SK-N-MC (cell line): Measurements from ENCODE around the gene WASL.

Experiments
- DNase-seq: peaks from one replicate; pipeline ENCODE4 v3.0.0-alpha.2; 2011; ENCODE audit warnings: low read depth, low spot score
- H3K27ac ChIP-seq: fragments of 200-600 bp; sonication (generic); 2 replicates; pipeline ENCODE4 v1.5.1; 2016; ENCODE audit warnings: mixed run types
- H3K36me3 ChIP-seq: fragments of 200-600 bp; sonication (generic); 2 replicates; pipeline ENCODE4 v1.6.1; 2017; ENCODE audit warnings: antibody characterized with exemption, low read length, mixed read lengths; ENCODE audit not compliant: insufficient read depth
- H3K4me3 ChIP-seq: fragments of 200-600 bp; sonication (generic); 2 replicates; pipeline ENCODE4 v1.5.1; 2016
- H3K9ac ChIP-seq: fragments of 200-600 bp; sonication (generic); 2 replicates; pipeline ENCODE4 v1.8.0; 2017; ENCODE audit warnings: mixed run types, mixed read lengths; ENCODE audit not compliant: insufficient read length
- H3K9me3 ChIP-seq: fragments of 200-600 bp; sonication (generic); 2 replicates; pipeline ENCODE4 v1.6.1; 2017; ENCODE audit warnings: low read depth, mild to moderate bottlenecking, antibody characterized with exemption, low read length, moderate library complexity, mixed read lengths
- EZH2 ChIP-seq: fragments of 200-600 bp; sonication (generic); IDR thresholded peaks from one replicate; pipeline ENCODE4 v1.6.1; 2017; ENCODE audit warnings: antibody characterized with exemption
- FOXP2 ChIP-seq: optimal IDR thresholded peaks from 2 replicates; pipeline ENCODE3; 2011; ENCODE audit warnings: mild to moderate bottlenecking, moderate library complexity; ENCODE audit not compliant: insufficient read depth; ENCODE audit errors: extremely low read length, control extremely low read depth
- POLR2AphosphoS5 ChIP-seq: IDR thresholded peaks from 2 replicates; pipeline ENCODE4 v1.6.1; 2012; ENCODE audit warnings: mild to moderate bottlenecking, low read depth, low read length, borderline replicate concordance

The WASL gene

DNA sequence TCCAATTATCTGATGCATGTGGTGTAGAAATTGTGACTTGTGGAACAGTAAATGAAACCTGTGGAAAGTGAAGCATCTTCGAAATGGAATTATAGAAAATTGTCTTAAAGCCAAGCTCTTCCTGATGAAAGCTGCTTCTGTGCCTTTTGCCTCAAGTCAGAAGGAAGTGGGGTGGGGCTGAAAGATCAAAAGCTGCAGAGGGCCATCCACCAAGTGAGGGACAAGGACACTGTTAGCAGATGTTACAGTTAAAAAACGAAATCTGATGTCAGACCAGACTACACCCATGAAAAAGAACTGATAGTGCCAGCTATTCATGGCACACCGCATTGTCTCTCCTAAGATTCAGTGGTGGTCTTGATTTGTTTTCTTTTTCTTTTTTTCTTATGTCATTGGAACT, 23.8 kb upstream of the WASL start:
- H3K36me3 ChIP-seq = no peaks in the 10 kb centered on the region
- no peaks in the 10 kb centered on the region for H3K9me3 ChIP-seq
- H3K27ac ChIP-seq = no peak overlapping the region
- no peak for TF ChIP-seq POLR2AphosphoS5
- TF ChIP-seq EZH2 = no peak
- no peak for TF ChIP-seq FOXP2
- H3K4me3 ChIP-seq = no peak overlapping the region
- no peak overlapping the region for H3K9ac ChIP-seq
- no peak for DNase-seq

DNA sequence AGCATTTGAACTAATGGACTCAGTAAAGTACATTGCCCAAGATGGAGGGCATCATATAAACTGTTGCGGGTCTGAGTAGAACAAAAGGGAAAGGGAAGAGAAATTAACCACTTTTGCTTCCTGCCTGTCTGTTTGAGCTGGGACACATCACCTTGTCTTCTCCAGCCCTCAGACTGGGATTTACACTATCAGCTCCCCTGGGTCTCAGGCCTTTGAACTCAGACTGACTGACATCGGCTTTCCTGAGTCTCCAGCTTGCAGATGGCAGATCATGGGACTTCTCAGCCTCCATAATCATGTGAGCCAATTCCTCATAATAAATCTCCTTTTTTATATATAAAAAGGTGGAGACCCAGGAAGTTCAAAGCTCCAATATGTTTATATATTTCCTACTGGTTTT, 23.0 kb upstream of the WASL start:
- DNase-seq = no peak
- Histone ChIP-seq H3K9ac (no peak overlapping the region), H3K9me3 (no peaks in the 10 kb centered on the region), H3K36me3 (no peaks in the 10 kb centered on the region), H3K4me3 (no peak overlapping the region), H3K27ac (no peak overlapping the region)
- TF ChIP-seq FOXP2 = no peak
- no peak for TF ChIP-seq POLR2AphosphoS5
- no peak for TF ChIP-seq EZH2

DNA sequence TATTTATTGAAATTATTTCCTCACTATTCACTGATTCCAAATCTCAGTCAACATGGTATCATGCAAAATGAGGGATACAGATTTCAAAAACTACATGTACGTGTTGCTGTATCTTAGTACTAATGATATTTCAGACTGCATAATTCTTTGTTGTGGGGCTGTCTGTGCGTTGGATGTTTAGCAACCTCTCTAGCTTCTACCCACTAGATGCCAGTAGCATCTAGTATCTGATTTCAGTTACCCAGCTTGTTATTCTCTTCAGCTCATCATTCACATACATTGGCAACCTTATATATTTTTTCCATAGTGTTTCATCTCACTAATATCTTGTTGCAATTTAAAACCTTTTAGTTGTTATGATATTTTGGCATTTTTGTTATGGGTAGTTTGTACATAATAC, 22.5 kb upstream of the WASL start:
- Histone ChIP-seq H3K4me3 (no peak overlapping the region), H3K9ac (no peak overlapping the region), H3K9me3 (no peaks in the 10 kb centered on the region), H3K36me3 (no peaks in the 10 kb centered on the region), H3K27ac (no peak overlapping the region)
- no peak for TF ChIP-seq FOXP2
- TF ChIP-seq EZH2 = no peak
- TF ChIP-seq POLR2AphosphoS5 = no peak
- DNase-seq = no peak

DNA sequence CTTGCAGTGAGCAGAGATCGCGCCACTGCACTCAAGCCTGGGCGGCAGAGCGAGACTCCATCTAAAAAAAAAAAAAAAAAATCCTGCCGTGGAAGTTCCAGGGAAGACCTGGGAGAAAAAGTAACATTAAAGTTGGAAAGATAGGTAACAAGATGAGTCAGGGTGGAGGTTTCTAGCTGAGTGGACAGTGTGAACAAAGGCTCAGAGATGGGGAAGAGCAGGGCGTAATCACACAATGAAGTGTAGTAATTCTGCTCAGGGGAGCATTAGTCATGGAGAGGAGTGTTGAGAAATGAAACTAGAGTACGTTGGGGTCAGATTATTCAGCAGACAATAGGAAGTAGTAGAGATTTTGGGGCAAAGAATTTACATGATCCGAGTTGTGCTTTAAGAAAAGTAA, 21.6 kb upstream of the WASL start:
- Histone ChIP-seq H3K9ac (no peak overlapping the region), H3K9me3 (no peaks in the 10 kb centered on the region), H3K4me3 (no peak overlapping the region), H3K36me3 (no peaks in the 10 kb centered on the region), H3K27ac (no peak overlapping the region)
- TF ChIP-seq FOXP2 = no peak
- no peak for DNase-seq

DNA sequence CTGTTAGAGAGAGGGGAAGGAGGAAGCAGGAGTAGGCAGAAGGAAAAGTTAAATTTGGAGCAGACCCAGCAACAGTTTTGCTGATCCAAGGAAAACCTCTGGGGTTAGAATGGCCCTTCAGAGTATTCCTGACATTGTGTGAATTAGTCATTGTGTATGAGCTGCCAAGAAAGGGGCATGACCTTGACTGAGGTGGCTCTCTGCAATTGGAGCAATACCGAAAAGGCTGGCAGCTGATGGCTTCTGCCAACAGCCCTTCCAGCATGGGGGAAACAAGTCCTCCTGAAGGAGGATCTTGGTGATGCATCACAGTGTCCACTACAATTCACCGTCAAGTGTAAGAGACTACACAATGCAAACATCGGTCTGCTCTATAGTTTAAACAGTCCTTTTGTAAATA, 20.6 kb upstream of the WASL start:
- H3K9me3 ChIP-seq = no peaks in the 10 kb centered on the region
- no peaks in the 10 kb centered on the region for H3K36me3 ChIP-seq
- no peak for DNase-seq
- no peak overlapping the region for H3K4me3 ChIP-seq
- H3K27ac ChIP-seq = no peak overlapping the region
- no peak for TF ChIP-seq FOXP2
- no peak for TF ChIP-seq POLR2AphosphoS5
- no peak for TF ChIP-seq EZH2
- no peak overlapping the region for H3K9ac ChIP-seq

DNA sequence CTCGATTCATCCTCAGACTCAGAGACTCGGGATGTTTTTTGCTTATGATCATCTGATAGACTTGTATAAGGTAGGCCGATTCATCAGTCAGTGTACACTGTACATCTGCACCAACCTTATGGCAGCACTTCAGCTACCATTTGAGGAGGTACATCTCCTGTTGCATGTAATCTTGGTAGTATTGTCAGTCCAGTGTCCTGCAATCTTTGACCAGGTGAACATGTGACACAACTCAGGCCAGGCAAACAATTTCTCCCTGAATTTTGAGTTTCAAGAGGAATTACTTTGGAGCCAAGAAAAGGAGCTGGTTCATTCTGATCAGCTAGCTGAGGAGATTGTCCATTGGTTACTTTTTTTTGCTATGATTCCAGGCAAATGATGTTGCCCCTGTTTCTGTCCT, 19.7 kb upstream of the WASL start:
- no peak overlapping the region for H3K9ac ChIP-seq
- no peak for DNase-seq
- H3K9me3 ChIP-seq = no peaks in the 10 kb centered on the region
- no peak overlapping the region for H3K4me3 ChIP-seq
- TF ChIP-seq EZH2 (no peak), FOXP2 (no peak), POLR2AphosphoS5 (no peak)
- no peak overlapping the region for H3K27ac ChIP-seq
- no peaks in the 10 kb centered on the region for H3K36me3 ChIP-seq

DNA sequence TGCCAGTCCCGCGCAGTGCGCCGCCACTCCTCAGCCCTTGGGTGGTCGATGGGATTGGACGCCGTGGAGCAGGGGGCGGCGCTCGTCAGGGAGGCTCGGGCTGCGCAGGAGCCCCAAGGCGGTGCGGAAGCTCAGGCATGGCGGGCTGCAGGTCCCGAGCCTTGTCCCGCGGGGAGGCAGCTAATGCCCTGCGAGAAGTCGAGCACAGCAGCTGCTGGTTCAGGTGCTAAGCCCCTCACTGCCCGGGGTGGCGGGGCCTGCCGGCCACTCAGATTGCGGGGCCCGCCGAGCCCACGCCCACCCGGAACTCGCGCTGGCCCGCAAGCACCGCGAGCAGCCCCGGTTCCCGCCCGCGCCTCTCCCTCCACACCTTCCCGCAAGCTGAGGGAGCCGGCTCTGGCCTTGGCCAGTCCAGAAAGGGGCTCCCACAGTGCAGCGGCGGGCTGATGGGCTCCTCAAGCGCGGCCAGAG, 14.4 kb upstream of the WASL start:
- Histone ChIP-seq H3K36me3 (no peaks in the 10 kb centered on the region), H3K9me3 (no peaks in the 10 kb centered on the region), H3K4me3 (no peak overlapping the region), H3K9ac (no peak overlapping the region), H3K27ac (no peak overlapping the region)
- TF ChIP-seq EZH2 (no peak), FOXP2 (no peak), POLR2AphosphoS5 (no peak)
- no peak for DNase-seq

DNA sequence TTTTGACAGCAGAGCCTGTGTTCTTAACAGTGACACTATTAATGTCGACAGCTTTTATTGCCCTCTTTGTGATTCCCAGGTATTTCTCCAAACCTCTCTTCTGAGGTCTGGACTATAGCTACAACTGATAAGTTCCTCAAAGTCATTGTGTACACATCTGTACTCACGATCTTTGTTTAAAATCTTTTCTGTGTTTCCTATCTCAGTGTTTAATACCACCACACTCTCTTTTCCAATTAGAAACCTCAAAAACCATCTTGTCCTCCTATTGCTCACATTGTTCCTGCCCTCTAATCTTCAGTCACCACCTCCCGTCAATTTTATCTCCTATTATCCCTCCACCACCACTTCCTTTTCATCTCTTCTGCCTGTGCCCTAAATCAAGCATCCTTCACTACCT, 12.9 kb upstream of the WASL start:
- Histone ChIP-seq H3K27ac (no peak overlapping the region), H3K4me3 (no peak overlapping the region), H3K36me3 (no peaks in the 10 kb centered on the region), H3K9me3 (no peaks in the 10 kb centered on the region), H3K9ac (no peak overlapping the region)
- TF ChIP-seq EZH2 (no peak), POLR2AphosphoS5 (no peak), FOXP2 (no peak)
- DNase-seq = no peak

DNA sequence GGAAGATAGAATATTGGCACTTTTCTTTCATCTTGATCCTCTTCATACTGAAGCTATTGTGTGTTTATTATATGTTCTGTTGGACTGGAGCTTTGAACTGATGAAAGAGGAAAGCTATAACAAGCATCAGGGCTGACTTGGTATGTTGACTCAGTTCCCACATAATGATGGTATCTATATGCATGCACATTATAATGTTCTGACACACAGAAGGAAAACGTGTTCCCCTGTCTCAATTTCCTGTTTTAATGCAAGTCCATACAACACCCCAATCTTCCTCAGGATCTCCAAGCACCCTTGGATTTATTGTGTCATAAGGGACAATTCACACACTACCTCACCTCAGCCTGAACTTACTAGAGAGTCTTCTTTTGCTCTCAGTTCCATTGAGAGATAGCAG, 8.3 kb upstream of the WASL start:
- Histone ChIP-seq H3K9me3 (no peaks in the 10 kb centered on the region), H3K36me3 (no peaks in the 10 kb centered on the region), H3K4me3 (no peak overlapping the region), H3K27ac (no peak overlapping the region), H3K9ac (no peak overlapping the region)
- no peak for TF ChIP-seq POLR2AphosphoS5
- TF ChIP-seq EZH2 = no peak
- TF ChIP-seq FOXP2 = no peak
- DNase-seq = no peak

DNA sequence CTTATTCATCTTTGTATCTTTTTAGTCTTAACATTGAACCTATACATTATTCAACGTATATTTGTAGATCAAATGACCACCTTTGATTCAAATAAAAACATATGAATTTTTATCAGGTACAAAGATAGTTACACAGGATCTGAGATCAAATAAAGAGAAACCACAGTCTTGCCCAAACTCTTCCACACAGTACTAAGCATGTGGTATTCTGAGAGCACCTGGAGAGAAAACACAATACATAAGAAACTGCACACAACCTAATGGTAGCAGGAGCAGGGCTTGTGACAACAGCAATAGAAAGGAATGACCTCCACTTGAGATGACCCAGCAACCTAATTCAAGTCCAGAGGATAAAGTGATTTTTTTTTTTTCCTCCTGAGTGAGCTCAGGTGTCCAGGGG, 6.5 kb upstream of the WASL start:
- H3K4me3 ChIP-seq = no peak overlapping the region
- no peaks in the 10 kb centered on the region for H3K9me3 ChIP-seq
- H3K36me3 ChIP-seq = no peaks in the 10 kb centered on the region
- no peak for DNase-seq
- no peak overlapping the region for H3K9ac ChIP-seq
- TF ChIP-seq POLR2AphosphoS5 (no peak), FOXP2 (no peak), EZH2 (no peak)
- H3K27ac ChIP-seq = no peak overlapping the region
